ENCODE measurements around the gene ZNF329.

ZNF329 gene

DNA sequence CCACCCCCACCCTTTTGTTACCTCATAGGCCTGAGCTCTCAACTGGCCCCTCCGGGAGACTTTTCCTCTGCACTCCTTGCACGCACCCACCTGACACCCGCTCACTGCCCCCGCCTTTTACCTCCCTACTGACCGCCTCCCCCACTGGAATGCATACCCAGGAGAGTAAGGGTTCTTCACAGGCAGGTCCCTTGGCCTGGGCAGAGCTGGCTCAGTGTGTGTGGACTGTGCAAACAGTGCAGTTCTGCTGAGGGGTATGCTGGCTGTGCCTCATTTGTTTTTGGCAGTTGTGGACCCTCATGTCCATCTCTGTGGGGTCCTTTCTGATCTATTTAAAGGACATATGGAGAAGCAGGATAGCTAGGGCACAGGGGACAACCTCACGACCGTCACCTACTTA lies 57.5 kb downstream of the ZNF329 start:
- TF ChIP-seq ZFX (IDR thresholded peaks at IDR 0.05), result no peak
- TF ChIP-seq, protein P1, sequence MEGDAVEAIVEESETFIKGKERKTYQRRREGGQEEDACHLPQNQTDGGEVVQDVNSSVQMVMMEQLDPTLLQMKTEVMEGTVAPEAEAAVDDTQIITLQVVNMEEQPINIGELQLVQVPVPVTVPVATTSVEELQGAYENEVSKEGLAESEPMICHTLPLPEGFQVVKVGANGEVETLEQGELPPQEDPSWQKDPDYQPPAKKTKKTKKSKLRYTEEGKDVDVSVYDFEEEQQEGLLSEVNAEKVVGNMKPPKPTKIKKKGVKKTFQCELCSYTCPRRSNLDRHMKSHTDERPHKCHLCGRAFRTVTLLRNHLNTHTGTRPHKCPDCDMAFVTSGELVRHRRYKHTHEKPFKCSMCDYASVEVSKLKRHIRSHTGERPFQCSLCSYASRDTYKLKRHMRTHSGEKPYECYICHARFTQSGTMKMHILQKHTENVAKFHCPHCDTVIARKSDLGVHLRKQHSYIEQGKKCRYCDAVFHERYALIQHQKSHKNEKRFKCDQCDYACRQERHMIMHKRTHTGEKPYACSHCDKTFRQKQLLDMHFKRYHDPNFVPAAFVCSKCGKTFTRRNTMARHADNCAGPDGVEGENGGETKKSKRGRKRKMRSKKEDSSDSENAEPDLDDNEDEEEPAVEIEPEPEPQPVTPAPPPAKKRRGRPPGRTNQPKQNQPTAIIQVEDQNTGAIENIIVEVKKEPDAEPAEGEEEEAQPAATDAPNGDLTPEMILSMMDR (conservative IDR thresholded peaks at IDR 0.05), result no peak

GRCh38 chr19:58091251-58091995 lies 59.2 kb downstream of the ZNF329 start:
- no peak for TF ChIP-seq ZFX (IDR thresholded peaks at IDR 0.05)
- TF ChIP-seq, protein P1 (conservative IDR thresholded peaks at IDR 0.05), result no peak
- no peak overlapping the region for H3K27ac ChIP-seq

More for the DNA sequence above, 57.5 kb downstream of the ZNF329 start:
- no peak overlapping the region for H3K27ac ChIP-seq

DNA sequence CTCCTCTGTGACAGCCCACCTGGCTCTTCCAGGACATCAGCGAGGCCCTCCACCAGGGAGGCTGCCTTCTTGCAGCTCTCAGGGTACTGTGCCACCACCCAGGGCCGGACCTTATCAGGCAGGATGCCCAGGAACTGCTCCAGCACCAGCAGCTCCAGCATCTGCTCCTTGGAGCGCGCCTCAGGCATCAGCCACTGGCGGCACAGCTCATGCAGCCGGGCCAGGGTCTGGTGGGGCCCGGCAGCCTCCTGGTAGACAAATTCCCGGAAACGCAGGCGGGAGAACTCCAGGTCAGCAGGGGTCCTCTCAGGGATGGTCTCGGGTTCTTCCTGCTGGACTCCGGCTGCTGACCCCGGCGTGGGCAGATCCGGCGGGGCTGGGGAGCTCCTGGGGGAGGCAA lies 60.7 kb downstream of the ZNF329 start:
- TF ChIP-seq ZFX (IDR thresholded peaks at IDR 0.05), result no peak
- TF ChIP-seq, protein P1 (conservative IDR thresholded peaks at IDR 0.05), result no peak
- H3K27ac ChIP-seq, result no peak overlapping the region

DNA sequence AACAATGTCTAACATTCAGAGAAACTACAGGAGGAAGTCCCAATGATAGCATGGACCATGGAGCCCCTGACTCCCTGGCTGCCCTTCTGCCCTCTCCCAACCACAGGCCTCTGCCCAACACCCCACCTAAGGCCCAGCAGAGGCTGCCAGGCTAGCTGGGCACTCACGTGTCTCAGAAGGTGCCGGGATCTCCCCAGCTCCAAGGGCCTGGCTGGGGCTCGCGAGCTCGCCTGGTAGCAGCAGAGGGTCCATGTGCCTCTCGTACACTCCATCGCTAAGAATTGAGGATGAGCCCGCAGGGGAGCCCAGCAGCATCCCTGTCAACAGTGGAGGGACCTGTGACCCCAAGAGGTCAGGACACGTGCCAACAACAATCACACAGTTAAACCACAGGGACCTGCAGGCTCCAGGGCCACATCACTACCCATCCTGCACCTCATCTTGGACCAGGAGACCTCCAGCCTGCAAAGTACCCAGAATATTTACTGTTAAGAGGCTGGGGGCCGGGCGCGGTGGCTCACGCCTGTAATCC lies 62.0 kb downstream of the ZNF329 start:
- TF ChIP-seq, protein P1 (conservative IDR thresholded peaks at IDR 0.05), result no peak
- TF ChIP-seq ZFX (IDR thresholded peaks at IDR 0.05), result no peak

DNA sequence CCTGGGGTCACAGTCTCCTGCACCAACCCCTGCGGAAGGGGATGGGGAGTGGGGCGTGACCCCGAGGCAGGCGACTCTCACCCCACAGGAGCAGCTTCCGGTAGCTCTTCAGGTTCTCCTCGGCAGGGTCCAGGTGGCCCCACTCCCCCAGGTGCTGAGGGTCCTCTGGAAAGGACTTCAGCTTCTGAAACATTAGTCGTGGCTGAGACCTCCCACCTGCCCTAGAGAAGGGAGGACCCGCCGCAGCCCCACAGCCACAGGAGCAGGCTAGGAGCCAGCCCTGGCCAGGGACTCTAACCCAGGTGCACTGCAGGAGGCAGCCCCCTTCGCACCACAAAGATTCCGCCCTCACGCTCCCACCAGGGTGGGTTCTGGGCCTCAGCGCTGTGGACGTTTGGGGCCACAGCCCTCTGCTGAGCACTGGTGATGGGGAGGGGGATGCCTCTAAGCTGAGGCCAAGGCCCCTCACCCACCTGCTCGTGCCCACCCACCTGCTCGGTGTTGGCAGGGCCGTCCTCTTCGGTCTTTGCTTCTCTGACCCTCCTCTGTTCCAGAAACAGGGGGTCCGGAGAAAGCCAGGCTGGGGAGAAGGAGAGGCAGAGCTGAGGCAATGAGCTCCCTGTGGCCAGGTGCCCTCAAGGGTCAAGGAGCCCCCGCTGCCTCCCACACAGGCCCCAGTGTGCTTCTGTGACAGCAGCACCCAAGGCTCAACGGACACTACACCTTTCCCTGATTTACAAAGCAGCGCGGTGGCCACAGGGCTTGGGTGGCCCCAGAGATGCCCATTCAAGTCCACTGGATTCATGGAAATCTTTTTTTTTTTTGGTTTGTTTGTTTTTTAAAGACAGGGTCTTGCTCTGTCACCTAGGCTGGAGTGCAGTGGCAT lies 63.5 kb downstream of the ZNF329 start:
- TF ChIP-seq, protein P1 (conservative IDR thresholded peaks at IDR 0.05), result no peak
- no peak for TF ChIP-seq ZFX (IDR thresholded peaks at IDR 0.05)

More for the DNA sequence above, 62.0 kb downstream of the ZNF329 start:
- no peak overlapping the region for H3K27ac ChIP-seq

DNA sequence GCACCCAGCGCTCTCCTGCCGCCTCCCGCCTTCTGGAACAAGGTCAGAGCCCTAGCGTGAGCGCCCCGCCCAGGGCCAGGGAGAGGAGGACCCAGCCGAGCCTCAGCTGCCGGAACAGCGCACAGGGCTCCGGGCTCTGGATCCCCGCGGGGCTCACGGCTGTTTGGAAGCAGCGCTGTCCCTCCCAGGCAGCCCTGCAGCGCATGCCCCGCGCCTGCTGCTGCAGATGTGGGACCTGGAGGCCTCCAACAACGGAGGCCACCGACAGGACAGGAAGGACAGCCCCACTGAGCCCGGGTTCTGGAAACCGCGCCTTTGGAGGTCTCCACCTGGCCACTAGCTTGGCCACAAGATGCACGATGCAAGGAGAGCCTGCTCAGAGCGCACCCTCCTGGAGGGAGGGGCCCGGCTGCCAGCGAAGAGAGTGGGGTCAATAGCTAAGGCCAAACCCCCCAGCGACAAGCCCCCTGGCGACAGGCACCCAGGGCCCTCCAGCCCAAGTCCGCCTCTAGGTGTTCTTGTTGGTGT lies 65.2 kb downstream of the ZNF329 start:
- H3K27ac ChIP-seq, result no peak overlapping the region
- TF ChIP-seq, protein P1 (conservative IDR thresholded peaks at IDR 0.05), result no peak
- no peak for TF ChIP-seq ZFX (IDR thresholded peaks at IDR 0.05)

More for the DNA sequence above, 63.5 kb downstream of the ZNF329 start:
- H3K27ac ChIP-seq, result no peak overlapping the region
